K562 (cell line): ENCODE data around the gene CHST8. TPM values are rescaled to one million over a fixed set of nuclear protein-coding genes. Genes with fewer than 3 reads are reported as not detected.

Experiments
- ARID2 ChIP-seq: fragments of 450-650 bp; IDR thresholded peaks from 2 replicates; pipeline ENCODE4 v1.6.1; 2017; ENCODE audit warnings: antibody characterized with exemption, mild to moderate bottlenecking
- ATF3 ChIP-seq, 2 experiments: fragments of 450-650 bp in 1 of 2; sonication (generic) in 1 of 2; formaldehyde crosslinking in 1 of 2; IDR thresholded peaks in 1 of 2; conservative IDR thresholded peaks in 1 of 2; 2 replicates each; pipeline versions ENCODE4 v1.6.1 to v1.8.1; 2016 to 2023; ENCODE audit warnings: mild to moderate bottlenecking in 2 of 2, moderate library complexity in 2 of 2, inconsistent platforms in 1 of 2, missing genetic modification reagents in 1 of 2
- CCAR2 ChIP-seq: fragments of 200-400 bp; formaldehyde crosslinking; IDR thresholded peaks from 2 replicates; pipeline ENCODE4 v1.6.1; 2017; ENCODE audit warnings: mild to moderate bottlenecking, low read depth, low read length
- CCNT2 ChIP-seq: IDR thresholded peaks from 2 replicates; pipeline ENCODE4 v1.6.1; 2011; ENCODE audit warnings: borderline replicate concordance, low read depth, mild to moderate bottlenecking, moderate library complexity, mixed read lengths, low read length; ENCODE audit not compliant: insufficient read length; ENCODE audit errors: extremely low read depth
- CEBPB ChIP-seq: fragments of 450-650 bp; IDR thresholded peaks from 2 replicates; pipeline ENCODE4 v1.6.1; 2016; ENCODE audit warnings: missing genetic modification characterization, missing compliant biosample characterization
- ETV1 ChIP-seq: fragments of 450-650 bp; conservative IDR thresholded peaks from 2 replicates; pipeline ENCODE4 v1.6.1; 2016; ENCODE audit warnings: missing genetic modification characterization, control low read depth, low read depth, missing compliant biosample characterization
- FOXK1 ChIP-seq: sonication (generic); formaldehyde crosslinking; IDR thresholded peaks from 2 replicates; pipeline ENCODE4 v1.8.0; 2022; ENCODE audit warnings: missing genetic modification reagents, mild to moderate bottlenecking, borderline replicate concordance
- HIVEP1 ChIP-seq: fragments of 250-450 bp; sonication (Bioruptor Pico); IDR thresholded peaks from 2 replicates; pipeline ENCODE4 v1.4.0; 2020; ENCODE audit warnings: mild to moderate bottlenecking
- KLF16 ChIP-seq: IDR thresholded peaks from 2 replicates; pipeline ENCODE4 v1.6.1; 2016; ENCODE audit warnings: antibody characterized with exemption
- LCOR ChIP-seq: sonication (generic); formaldehyde crosslinking; IDR thresholded peaks from 2 replicates; pipeline ENCODE4 v1.8.0; 2022; ENCODE audit warnings: mild to moderate bottlenecking, missing genetic modification reagents
- MAX ChIP-seq: sonication (generic); formaldehyde crosslinking; IDR thresholded peaks from 2 replicates; pipeline ENCODE4 v1.9.0; 2022; ENCODE audit warnings: mild to moderate bottlenecking, missing genetic modification reagents
- MYC ChIP-seq, 2 experiments: fragments of 250-450 bp in 1 of 2; sonication (Bioruptor Pico) in 1 of 2; IDR thresholded peaks; 2 replicates each; pipeline versions ENCODE4 v1.5.1 to v1.6.1; 2012 to 2021; ENCODE audit warnings: low read depth in 2 of 2, borderline replicate concordance in 1 of 2, improper control_type of control experiment in 1 of 2, low read length in 1 of 2, mild to moderate bottlenecking in 1 of 2, moderate library complexity in 1 of 2
- RUNX1 ChIP-seq: sonication (generic); IDR thresholded peaks from 2 replicates; pipeline ENCODE4 v1.6.1; 2016; ENCODE audit warnings: antibody characterized with exemption, low read depth
- SIX5 ChIP-seq, 2 experiments: IDR thresholded peaks; 2 replicates each; pipeline ENCODE4 v1.6.1; 2011; ENCODE audit warnings: low read length in 2 of 2, borderline replicate concordance in 1 of 2, low read depth in 1 of 2, mild to moderate bottlenecking in 1 of 2, moderate library complexity in 1 of 2; ENCODE audit not compliant: insufficient read depth in 1 of 2
- SREBF1 ChIP-seq: fragments of 150-350 bp; IDR thresholded peaks from 2 replicates; pipeline ENCODE4 v1.6.1; 2014; ENCODE audit warnings: antibody characterized with exemption, low read depth, low read length, borderline replicate concordance
- ZFPM2 ChIP-seq: fragments of 250-450 bp; sonication (Bioruptor Pico); IDR thresholded peaks from 2 replicates; pipeline ENCODE4 v1.5.1; 2022; ENCODE audit warnings: mild to moderate bottlenecking
- ZFX ChIP-seq: sonication (generic); formaldehyde crosslinking; IDR thresholded peaks from 2 replicates; pipeline ENCODE4 v1.8.0; 2022; ENCODE audit warnings: mild to moderate bottlenecking, missing genetic modification reagents, moderate library complexity
- ZNF408 ChIP-seq: fragments of 250-450 bp; sonication (Bioruptor Pico); IDR thresholded peaks from 2 replicates; pipeline ENCODE4 v1.4.0; 2020; ENCODE audit warnings: low read depth, mild to moderate bottlenecking, moderate library complexity
- ZNF507 ChIP-seq: conservative IDR thresholded peaks from 2 replicates; pipeline ENCODE4 v1.6.1; 2017; ENCODE audit warnings: missing genetic modification characterization, missing compliant biosample characterization
- polyA plus RNA-seq, 8 experiments: library from polyadenylated mRNA; depleted of rRNA in 4 of 8; stranded (reverse) in 5 of 8; unstranded in 3 of 8; fragments of >200 nt; fragmentation: Nextera tagmentation in 2 of 8; fragmentation: Illumina TruSeq in 1 of 8; extraction: Ambion mirVana in 2 of 8; extraction: Trizol in 1 of 8; gene quantifications; 2 replicates each; pipeline versions ENCODE4 v1.2.1 to v1.2.3, GENCODE V29; 2011 to 2014; ENCODE audit warnings: inconsistent platforms in 1 of 8, missing spikeins in 1 of 8
- total RNA-seq, 7 experiments: library from RNA; depleted of rRNA in 6 of 7; stranded (reverse); fragments of >200 nt in 6 of 7; fragmentation: Illumina TruSeq in 2 of 7; extraction: Trizol in 2 of 7; gene quantifications; 2 replicates each; pipeline versions ENCODE4 v1.2.1 to v1.2.3, GENCODE V29; 2011 to 2021; ENCODE audit warnings: low replicate concordance in 1 of 7
- TF ChIP-seq, protein P1 (sequence below): sonication (generic); formaldehyde crosslinking; IDR thresholded peaks from 2 replicates; pipeline ENCODE4 v1.8.0; 2022; ENCODE audit warnings: missing genetic modification reagents, mild to moderate bottlenecking, moderate library complexity, borderline replicate concordance

The CHST8 gene
- total and polyA plus RNA-seq, 9 of the 15 experiments (the other 6 are each of a cell fraction or from before 2014, with no cell fraction given) = 0.11 TPM; not detected in 8

GRCh38 chr19:33819880-33820781 is 198.4 kb downstream of the CHST8 start (continued):
- TF ChIP-seq, protein P1, sequence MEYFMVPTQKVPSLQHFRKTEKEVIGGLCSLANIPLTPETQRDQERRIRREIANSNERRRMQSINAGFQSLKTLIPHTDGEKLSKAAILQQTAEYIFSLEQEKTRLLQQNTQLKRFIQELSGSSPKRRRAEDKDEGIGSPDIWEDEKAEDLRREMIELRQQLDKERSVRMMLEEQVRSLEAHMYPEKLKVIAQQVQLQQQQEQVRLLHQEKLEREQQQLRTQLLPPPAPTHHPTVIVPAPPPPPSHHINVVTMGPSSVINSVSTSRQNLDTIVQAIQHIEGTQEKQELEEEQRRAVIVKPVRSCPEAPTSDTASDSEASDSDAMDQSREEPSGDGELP = peak; percentile 63
- TF ChIP-seq ZNF408 (CRISPR knock-in tag) = no peak
- peak; percentile 77 for TF ChIP-seq MAX (CRISPR knock-in tag)
- TF ChIP-seq SIX5 (IDR thresholded peaks at IDR 0.05; ENCODE audit: borderline replicate concordance in 1 of 2, insufficient read depth in 1 of 2, low read depth in 1 of 2, low read length in 2 of 2) = no peak
- TF ChIP-seq FOXK1 = no peak
- peak; percentile 88 for TF ChIP-seq CEBPB (tag)
- TF ChIP-seq CCNT2 = peak; percentile 48
- TF ChIP-seq CCAR2 = no peak
- no peak for TF ChIP-seq RUNX1
- TF ChIP-seq LCOR (CRISPR knock-in tag) = peak; percentile 52; the same call in 1 of the 2 replicates
- no peak for TF ChIP-seq HIVEP1 (CRISPR knock-in tag)
- TF ChIP-seq ETV1 (tag) = no peak; the same call in 1 of the 2 replicates
- TF ChIP-seq SREBF1 = no peak
- no peak for TF ChIP-seq KLF16
- TF ChIP-seq ATF3 (IDR thresholded peaks at IDR 0.05) = peak; percentile 51; the same call in 1 of the 2 replicates
- no peak for TF ChIP-seq ATF3 (CRISPR knock-in tag; conservative IDR thresholded peaks at IDR 0.05)
- peak; percentile 27; the same call in 1 of the 2 replicates for TF ChIP-seq ZFX (CRISPR knock-in tag)
- TF ChIP-seq MYC (IDR thresholded peaks at IDR 0.05; ENCODE audit: low read depth, low read length) = peak; percentile 59; the same call in 1 of the 2 replicates
- TF ChIP-seq MYC (CRISPR knock-in tag; IDR thresholded peaks at IDR 0.05; ENCODE audit: borderline replicate concordance, low read depth) = no peak
- no peak for TF ChIP-seq ZNF507 (tag)
- TF ChIP-seq ZFPM2 (CRISPR knock-in tag) = no peak
- no peak for TF ChIP-seq ARID2
